Stimulated activated naive B cell treated with anti-CD40 and anti-IgM and Interleukin-4, amounts not matched to agents 10 μg/mL and 1 μg/mL and 100 μg/mL, for 72 hours (primary cell): Measurements from ENCODE around the gene SYNJ1.
"Not testable (repeated sequence)": the region's sequence is repeated elsewhere in the genome, so short reads cannot be mapped to it uniquely, and the experiment has no call there.

Experiments used
- ATAC-seq, 2 donors: fragments of 150-1000 bp; cut with Tn5 transposase; replicated peaks; 2 replicates each; pipeline ENCODE4 v1.10.0; 2021; ENCODE audit warnings: moderate library complexity in 1 of 2
- DNase-seq: peaks from one replicate; pipeline ENCODE4 v3.0.0; 2021
- H3K27ac Mint-ChIP-seq: one replicate; pipeline ENCODE4 v1.8.0; 2022; ENCODE audit warnings: mild to moderate bottlenecking, mixed read lengths
- H3K27me3 Mint-ChIP-seq, 2 donors: one replicate each; pipeline ENCODE4 v1.8.0; 2022; ENCODE audit warnings: mixed read lengths in 2 of 2
- H3K36me3 Mint-ChIP-seq, 2 donors: one replicate each; pipeline ENCODE4 v1.8.0; 2022; ENCODE audit warnings: mixed read lengths in 2 of 2, mild to moderate bottlenecking in 1 of 2
- H3K4me1 Mint-ChIP-seq, 2 donors: one replicate each; pipeline ENCODE4 v1.8.0; 2022; ENCODE audit warnings: mixed read lengths in 2 of 2, mild to moderate bottlenecking in 1 of 2
- H3K4me3 Mint-ChIP-seq, 2 donors: one replicate each; pipeline ENCODE4 v1.8.0; 2022; ENCODE audit warnings: mild to moderate bottlenecking in 2 of 2, mixed read lengths in 2 of 2, moderate library complexity in 1 of 2
- H3K9me3 Mint-ChIP-seq, 2 donors: one replicate each; pipeline ENCODE4 v1.8.0; 2022; ENCODE audit warnings: mixed read lengths in 2 of 2, mild to moderate bottlenecking in 1 of 2

Gene SYNJ1

DNA sequence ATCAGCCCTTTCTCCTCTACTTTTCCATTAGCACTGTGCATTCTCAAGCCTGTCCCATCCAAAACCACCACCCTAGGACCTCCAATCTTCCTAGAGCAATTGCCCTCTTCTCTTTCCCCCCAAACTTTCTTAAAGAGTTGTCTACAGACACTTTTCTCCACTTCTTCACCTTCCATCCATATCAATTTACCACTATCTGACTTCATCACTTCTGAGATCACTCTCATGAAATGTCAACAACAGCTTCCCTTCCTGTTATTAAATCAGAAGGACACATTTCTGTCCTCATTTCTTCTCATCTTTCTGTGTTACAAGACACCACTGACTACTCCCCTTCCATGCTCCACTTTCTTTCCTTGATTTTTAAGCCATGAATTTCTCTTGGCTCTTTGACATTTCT lies 79.6 kb downstream of the SYNJ1 start:
- ATAC-seq (no peak), DNase-seq (no peak)
- Mint-ChIP-seq H3K27me3 (no peaks in the 10 kb centered on the region), H3K9me3 (no peaks in the 10 kb centered on the region), H3K27ac (no peak overlapping the region), H3K4me1 (no peaks in the 10 kb centered on the region), H3K36me3 (peaks cover 8 to 11% of the 10 kb centered on the region in 2 donors), H3K4me3 (no peak overlapping the region)

DNA sequence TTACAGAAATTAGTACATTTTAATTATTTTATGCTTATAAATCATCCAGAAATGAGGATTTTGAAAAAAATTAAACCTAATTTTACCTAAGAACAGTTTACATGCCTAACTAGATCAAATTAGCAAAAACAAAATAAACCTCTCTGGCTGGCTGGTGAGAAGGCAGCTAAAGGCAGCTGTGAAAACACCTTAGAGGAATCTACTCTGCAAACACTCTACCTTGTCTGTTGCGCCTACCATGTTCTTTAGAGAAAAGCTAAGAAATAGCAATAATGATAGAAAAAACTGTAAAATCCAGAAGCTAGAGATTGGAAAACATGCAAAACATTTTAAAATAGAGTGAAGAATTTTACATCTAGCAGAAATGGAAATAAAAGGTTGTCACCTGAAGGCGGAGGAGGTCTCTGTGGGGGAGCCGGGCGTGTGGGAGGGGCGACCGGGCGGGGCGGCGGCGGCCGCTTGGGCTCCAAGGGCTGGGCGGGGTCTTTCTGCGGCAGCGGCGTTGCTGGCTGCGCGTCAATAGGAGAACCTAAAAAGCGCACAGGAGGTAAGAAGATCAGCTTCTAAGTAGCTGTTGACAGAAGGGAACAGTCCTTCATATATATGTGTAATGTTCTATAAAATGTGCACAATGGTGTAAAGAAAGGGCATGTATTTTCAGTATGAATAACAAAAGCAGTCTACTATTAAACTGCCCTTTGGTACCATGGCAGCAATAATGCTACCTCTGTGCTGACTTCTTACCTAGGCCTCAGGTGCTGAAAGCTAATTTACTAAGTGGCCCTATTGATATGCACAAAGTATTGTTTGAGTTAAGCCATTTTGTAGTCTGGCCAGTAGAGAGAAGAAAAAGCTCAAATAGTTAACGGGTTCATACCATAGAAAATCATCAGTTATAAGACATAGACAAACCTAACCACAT lies 82.3 kb downstream of the SYNJ1 start:
- ATAC-seq (no peak), DNase-seq (no peak)
- Mint-ChIP-seq H3K36me3 (peaks cover 14% of the 10 kb centered on the region in 2 donors), H3K4me3 (no peak overlapping the region), H3K9me3 (no peaks in the 10 kb centered on the region), H3K4me1 (no peaks in the 10 kb centered on the region), H3K27me3 (no peaks in the 10 kb centered on the region), H3K27ac (no peak overlapping the region)

DNA sequence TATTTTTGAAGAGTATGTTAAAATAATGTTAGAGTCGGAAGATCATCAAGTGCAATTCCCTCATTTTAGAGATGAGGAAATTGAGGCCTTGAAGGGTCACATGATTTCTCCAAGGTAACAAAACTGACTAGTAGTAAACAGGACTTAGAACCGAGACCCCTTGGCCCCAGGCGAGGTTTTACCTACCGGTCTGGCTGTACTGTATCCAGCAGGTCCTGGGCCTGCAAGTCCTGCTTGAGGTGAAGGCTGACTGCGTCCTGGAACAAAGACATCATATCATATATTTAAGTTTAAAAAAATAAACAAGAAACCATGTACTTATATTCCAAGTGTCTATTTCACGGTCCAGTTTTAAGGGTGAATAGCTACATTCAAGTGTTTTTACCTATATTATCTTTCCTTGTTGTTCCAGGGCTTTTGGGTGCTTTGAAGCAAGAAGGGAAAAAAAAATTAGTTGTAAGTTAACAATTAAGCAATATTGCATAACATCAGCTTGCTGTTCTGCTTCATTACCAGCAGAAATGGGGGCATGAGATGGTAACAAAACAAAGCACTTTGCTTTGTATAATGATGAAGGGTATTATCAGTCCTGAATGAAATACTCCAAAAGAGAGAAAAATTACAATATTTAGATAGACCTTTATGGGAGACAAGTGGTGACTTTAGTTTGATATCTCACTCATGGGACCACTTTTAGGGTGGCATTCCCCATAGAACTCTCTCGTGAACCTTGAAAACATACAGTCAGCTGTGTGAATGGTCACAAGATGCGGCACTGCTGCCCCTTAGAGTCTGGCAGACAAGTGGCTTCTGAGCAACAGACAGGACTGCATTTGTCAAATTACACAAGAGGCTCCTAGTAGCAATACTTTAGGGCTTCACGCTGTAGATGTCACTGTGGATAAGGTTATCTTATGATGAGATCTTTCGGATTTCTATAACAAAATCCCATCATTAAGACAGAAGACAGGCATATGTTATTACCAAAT lies 85.8 kb downstream of the SYNJ1 start:
- no peak overlapping the region for H3K27ac Mint-ChIP-seq
- H3K36me3 Mint-ChIP-seq = peaks cover 17 to 29% of the 10 kb centered on the region in 2 donors
- no peaks in the 10 kb centered on the region for H3K9me3 Mint-ChIP-seq
- DNase-seq = no peak
- no peaks in the 10 kb centered on the region for H3K4me1 Mint-ChIP-seq
- ATAC-seq = no peak
- no peaks in the 10 kb centered on the region for H3K27me3 Mint-ChIP-seq
- H3K4me3 Mint-ChIP-seq = no peak overlapping the region

DNA sequence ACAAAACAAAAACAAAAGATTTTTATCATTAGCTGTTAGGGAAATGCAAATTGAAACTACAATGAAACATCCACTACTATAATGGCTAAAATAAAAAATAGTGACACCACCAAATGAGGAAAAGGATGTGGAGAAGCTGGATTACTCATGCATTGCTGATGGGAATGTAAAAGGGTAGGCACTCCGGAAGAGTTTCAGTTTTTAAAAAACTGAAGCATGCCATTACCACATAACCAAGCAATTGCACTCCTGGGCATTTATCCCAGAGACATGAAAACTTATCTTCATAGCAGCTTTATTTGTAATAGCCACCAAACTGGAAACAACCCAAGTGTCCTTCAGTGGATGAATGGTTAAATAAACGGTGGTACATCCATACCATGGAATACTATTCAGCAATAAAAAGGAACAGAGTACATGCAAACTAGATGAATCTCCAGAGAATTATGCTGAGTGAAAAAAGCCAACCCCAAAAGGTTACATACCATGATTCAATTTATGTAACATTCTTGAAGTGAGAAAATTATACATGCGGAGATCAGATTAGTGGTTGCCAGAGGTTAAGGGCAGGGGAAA lies 101.1 kb downstream of the SYNJ1 start:
- H3K27ac Mint-ChIP-seq = no peak overlapping the region
- H3K4me1 Mint-ChIP-seq = peaks cover 0 to 2% of the 10 kb centered on the region in 2 donors
- peaks cover 12 to 20% of the 10 kb centered on the region in 2 donors for H3K27me3 Mint-ChIP-seq
- no peak overlapping the region for H3K4me3 Mint-ChIP-seq
- H3K9me3 Mint-ChIP-seq = peaks cover 0 to 2% of the 10 kb centered on the region in 2 donors
- H3K36me3 Mint-ChIP-seq = peaks cover 7 to 13% of the 10 kb centered on the region in 2 donors
- ATAC-seq = no peak
- DNase-seq = no peak

- not testable (repeated sequence) for H3K4me1 Mint-ChIP-seq, H3K36me3 Mint-ChIP-seq
- H3K27me3 Mint-ChIP-seq = peaks cover 21 to 27% of the 10 kb centered on the region in 2 donors
Measured at GRCh38 chr21:32618218-32618617, 109.6 kb downstream of the SYNJ1 start.

DNA sequence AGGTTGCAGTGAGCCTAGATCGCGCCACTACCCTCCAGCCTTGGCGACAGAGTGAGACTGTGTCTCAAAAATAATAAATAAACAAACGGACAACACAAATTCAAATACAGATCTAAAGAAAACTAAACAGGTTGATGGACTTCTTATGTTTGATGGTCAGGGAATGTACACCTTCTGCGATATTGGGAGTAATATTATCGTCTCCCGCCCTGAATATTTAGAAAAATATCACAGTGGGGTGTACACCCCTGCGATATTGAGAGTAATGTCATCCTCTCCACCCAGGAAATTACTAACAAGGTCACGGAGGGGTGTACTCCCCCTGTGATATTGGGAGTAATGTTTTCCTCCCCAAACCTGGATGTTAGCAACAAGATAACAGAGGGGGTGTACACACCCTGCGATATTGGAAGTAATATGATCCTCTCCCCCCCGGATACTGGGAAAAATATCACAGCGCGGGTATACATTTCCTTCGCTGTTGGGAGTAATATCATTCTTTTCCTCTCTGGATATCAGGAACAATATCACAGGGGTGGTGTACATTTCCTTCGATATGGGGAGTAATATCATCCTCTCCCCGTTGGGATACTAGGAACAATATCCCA lies 114.3 kb downstream of the SYNJ1 start:
- H3K9me3 Mint-ChIP-seq = no peaks in the 10 kb centered on the region
- DNase-seq = no peak
- H3K4me3 Mint-ChIP-seq = peak overlapping the region; percentile 95 to 99
- H3K27ac Mint-ChIP-seq = peak overlapping the region; percentile 97
- peaks cover 2 to 5% of the 10 kb centered on the region in 2 donors for H3K4me1 Mint-ChIP-seq
- peaks cover 7 to 8% of the 10 kb centered on the region in 2 donors for H3K27me3 Mint-ChIP-seq
- ATAC-seq = no peak
- H3K36me3 Mint-ChIP-seq = peaks cover 3 to 11% of the 10 kb centered on the region in 2 donors

More at GRCh38 chr21:32618218-32618617, 109.6 kb downstream of the SYNJ1 start:
- not testable (repeated sequence) for DNase-seq, H3K9me3 Mint-ChIP-seq, H3K4me3 Mint-ChIP-seq, H3K27ac Mint-ChIP-seq, ATAC-seq

- DNase-seq = no peak
- ATAC-seq = peak; percentile 7
- peak overlapping the region; percentile 95 to 99 for H3K4me3 Mint-ChIP-seq
- peak overlapping the region; percentile 97 for H3K27ac Mint-ChIP-seq
- peaks cover 2 to 7% of the 10 kb centered on the region in 2 donors for H3K27me3 Mint-ChIP-seq
- peaks cover 3 to 12% of the 10 kb centered on the region in 2 donors for H3K36me3 Mint-ChIP-seq
- no peaks in the 10 kb centered on the region for H3K9me3 Mint-ChIP-seq
- H3K4me1 Mint-ChIP-seq = peaks cover 2 to 5% of the 10 kb centered on the region in 2 donors
Measured at GRCh38 chr21:32612999-32613337, 114.8 kb downstream of the SYNJ1 start.

DNA sequence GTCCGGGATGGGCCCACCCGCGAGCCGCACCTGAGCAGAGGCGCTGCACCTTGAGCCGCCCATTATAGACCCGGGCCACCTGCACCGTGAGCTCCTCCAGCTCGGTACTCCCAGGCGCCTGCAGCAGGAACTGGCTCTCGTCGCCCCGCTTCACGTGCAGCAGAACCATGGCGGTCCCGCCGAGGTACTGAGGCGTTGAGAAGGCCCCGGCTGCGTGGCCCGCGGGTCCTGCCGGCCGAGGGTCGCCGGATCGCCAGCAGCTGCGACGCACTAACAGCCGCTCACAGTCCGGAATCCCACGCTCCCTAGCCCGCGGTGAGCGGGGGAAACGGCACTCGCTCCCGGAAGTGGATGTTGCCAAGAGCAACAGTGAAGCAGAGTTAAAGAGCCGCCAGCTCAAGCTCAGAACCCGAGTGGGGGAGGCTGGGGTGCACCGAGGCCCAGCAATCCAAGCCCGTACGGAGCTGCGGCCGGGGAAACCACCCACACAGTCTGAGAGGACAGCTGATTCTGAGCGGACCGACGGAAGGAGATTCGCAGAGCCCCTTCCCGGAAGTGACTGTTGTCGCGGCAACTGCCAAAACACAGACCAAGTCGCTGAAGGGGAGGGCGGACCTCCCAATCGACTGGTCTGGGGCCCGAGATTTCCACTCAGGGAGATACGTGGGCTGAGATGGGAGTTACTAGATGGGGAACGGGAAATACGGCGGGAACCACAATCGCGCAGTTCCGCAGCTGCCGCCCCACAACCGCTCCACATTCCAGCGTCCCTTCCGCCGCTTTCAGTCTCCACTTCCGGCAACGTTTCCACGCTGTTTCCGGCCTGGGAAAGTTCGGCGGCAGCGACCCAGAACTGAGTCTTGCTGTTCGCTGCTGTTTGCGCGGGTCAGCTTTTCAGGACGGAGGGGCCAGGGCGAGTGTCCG lies 115.5 kb downstream of the SYNJ1 start, which contains the start of gene CFAP298:
Gene CFAP298 (minus strand): TSS at position 303 of the 924 bp plus-strand sequence. CDS start 134 bp downstream, at position 169.
- no peaks in the 10 kb centered on the region for H3K9me3 Mint-ChIP-seq
- ATAC-seq (peak; percentile 94 to 95), DNase-seq (peak; percentile 91)
- peak within 1 kb of the TSS; percentile 97 for H3K27ac Mint-ChIP-seq
- H3K4me1 Mint-ChIP-seq = peaks cover 4 to 5% of the 10 kb centered on the region in 2 donors
- H3K36me3 Mint-ChIP-seq = peaks cover 5 to 17% of the 10 kb centered on the region in 2 donors
- peaks cover 0 to 5% of the 10 kb centered on the region in 2 donors for H3K27me3 Mint-ChIP-seq
- H3K4me3 Mint-ChIP-seq = peak within 1 kb of the TSS; percentile 95 to 99

GRCh38 chr21:32611471-32611997 lies 116.3 kb downstream of the SYNJ1 start:
- peak; percentile 21 for DNase-seq
- ATAC-seq = peak; percentile 37 to 39
- no peaks in the 10 kb centered on the region for H3K9me3 Mint-ChIP-seq
- peak overlapping the region; percentile 97 for H3K27ac Mint-ChIP-seq
- H3K27me3 Mint-ChIP-seq = peaks cover 0 to 4% of the 10 kb centered on the region in 2 donors
- peaks cover 7 to 21% of the 10 kb centered on the region in 2 donors for H3K36me3 Mint-ChIP-seq
- H3K4me3 Mint-ChIP-seq = peak overlapping the region; percentile 95 to 99
- peaks cover 4 to 5% of the 10 kb centered on the region in 2 donors for H3K4me1 Mint-ChIP-seq

- not testable (repeated sequence) for H3K4me1 Mint-ChIP-seq, DNase-seq, ATAC-seq, H3K27ac Mint-ChIP-seq, H3K27me3 Mint-ChIP-seq, H3K9me3 Mint-ChIP-seq
- Mint-ChIP-seq H3K4me3 (peak overlapping the region in 1 of 2 donors; percentile 17), H3K36me3 (peaks cover 13 to 27% of the 10 kb centered on the region in 2 donors)
Measured at GRCh38 chr21:32610940-32611339, 116.9 kb downstream of the SYNJ1 start.

DNA sequence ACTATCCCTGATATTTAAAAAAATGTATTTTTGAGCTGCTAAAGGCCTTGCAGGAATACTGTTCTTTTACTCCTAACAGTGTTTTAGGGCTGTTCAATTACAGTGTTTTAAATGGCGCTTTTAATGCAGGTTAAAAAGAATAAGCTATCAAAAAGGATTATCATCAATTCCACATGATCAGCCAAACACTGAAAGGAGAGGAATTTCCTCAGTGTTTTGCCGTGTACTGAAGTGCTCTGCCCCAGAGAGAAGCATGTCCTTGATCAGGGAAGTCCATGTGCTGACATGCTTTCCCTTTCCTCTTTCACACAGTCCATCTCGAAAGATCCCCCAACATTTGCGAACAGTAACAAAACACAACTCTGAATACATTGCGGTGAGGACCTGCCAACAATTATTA lies 119.0 kb downstream of the SYNJ1 start:
- Mint-ChIP-seq H3K4me1 (peaks cover 4 to 5% of the 10 kb centered on the region in 2 donors), H3K4me3 (no peak overlapping the region), H3K27ac (no peak overlapping the region), H3K9me3 (no peaks in the 10 kb centered on the region), H3K36me3 (peaks cover 29 to 45% of the 10 kb centered on the region in 2 donors), H3K27me3 (no peaks in the 10 kb centered on the region)
- DNase-seq (no peak), ATAC-seq (no peak)

DNA sequence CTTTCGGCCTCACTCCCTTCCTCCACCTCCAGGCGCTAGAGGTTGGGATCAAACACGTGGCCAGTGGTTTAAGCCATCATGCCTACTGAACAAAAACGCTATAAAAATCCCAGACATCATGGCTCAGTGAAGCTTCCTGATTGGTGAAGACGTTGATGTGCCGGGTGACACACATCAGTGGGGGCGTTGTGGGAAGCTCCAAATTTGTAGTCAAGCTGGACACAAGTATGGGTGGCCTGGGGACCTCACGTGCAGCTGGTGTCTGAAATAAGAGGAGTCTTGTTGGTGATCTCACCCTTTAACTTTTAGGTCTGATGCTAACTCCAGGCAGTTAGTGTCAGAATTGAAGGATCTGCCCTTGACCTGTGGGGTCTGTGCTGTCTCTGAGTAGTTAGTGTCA lies 122.3 kb downstream of the SYNJ1 start:
- Mint-ChIP-seq H3K27me3 (no peaks in the 10 kb centered on the region), H3K4me3 (no peak overlapping the region), H3K36me3 (peaks cover 47 to 65% of the 10 kb centered on the region in 2 donors), H3K9me3 (no peaks in the 10 kb centered on the region), H3K4me1 (peaks cover 4 to 5% of the 10 kb centered on the region in 2 donors), H3K27ac (no peak overlapping the region)
- DNase-seq (no peak), ATAC-seq (no peak)
